Suprapubic skin (tissue), 4 donors: ENCODE measurements around the gene EIF3A.

ENCODE experiments used
- CTCF ChIP-seq, 2 donors: fragments of 200-600 bp in 1 of 2; fragments of 450-650 bp in 1 of 2; sonication (generic) in 1 of 2; IDR thresholded peaks; one replicate each; pipeline ENCODE4 v1.5.1; 2016 to 2019; ENCODE audit warnings: antibody characterized with exemption in 2 of 2, mild to moderate bottlenecking in 1 of 2, moderate library complexity in 1 of 2
- POLR2A ChIP-seq, 2 donors: fragments of 450-650 bp; IDR thresholded peaks; one replicate each; pipeline ENCODE4 v1.6.1; 2017; ENCODE audit warnings: antibody characterized with exemption in 2 of 2, mild to moderate bottlenecking in 2 of 2, moderate library complexity in 2 of 2
- POLR2AphosphoS5 ChIP-seq, 3 donors: sonication (generic); formaldehyde crosslinking; IDR thresholded peaks; one replicate each; pipeline ENCODE4 v1.6.1; 2017; ENCODE audit warnings: antibody characterized with exemption in 3 of 3

GRCh38 chr10:119026301-119027110, 54.1 kb downstream of the EIF3A start:
- no peak for TF ChIP-seq CTCF (IDR thresholded peaks at IDR 0.05)
- no peak for TF ChIP-seq POLR2A (IDR thresholded peaks at IDR 0.05)
- TF ChIP-seq POLR2AphosphoS5 (IDR thresholded peaks at IDR 0.05), result no peak
